ENCODE measurements around the gene SYNE2. TPM values are rescaled to one million over a fixed set of nuclear protein-coding genes. Genes with fewer than 3 reads are reported as not detected.

The SYNE2 gene
- total RNA-seq, 2 donors from 2014 or later = 147 to 153 TPM

DNA sequence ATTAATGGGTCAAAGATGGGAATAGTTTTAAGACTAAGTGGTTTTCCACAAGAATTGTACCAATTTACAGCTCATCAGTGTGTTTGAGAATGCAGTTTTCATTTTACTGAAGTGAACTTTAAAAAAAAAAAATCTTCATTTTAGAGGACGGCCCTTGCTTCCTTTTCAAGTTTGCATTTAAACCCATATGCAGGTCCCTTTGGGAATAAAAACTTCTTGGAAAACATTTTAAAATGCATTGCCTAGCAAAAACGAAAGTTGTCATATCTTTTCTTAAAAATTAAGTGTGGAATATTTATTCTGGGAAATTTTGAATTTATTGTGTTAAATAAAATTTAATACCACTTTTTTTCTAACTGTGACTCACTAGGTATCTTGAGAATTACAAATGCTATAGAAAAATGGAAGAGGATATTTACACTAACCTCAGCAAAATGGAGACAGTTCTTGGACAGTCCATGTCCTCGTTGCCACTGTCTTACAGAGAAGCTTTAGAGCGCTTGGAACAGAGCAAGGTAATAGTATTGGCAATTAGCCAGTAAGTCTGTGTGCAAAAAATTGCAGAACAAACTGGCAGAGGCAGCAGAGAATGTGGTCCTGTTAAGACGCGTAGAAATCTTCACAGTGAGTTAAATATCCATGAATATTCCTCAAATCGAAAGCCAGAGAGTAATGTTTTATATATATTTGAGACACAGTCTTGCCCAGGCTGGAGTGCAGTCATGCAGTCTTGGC is 209.7 kb downstream of the SYNE2 start:
- intact Hi-C loops (cut with DNase I) = loop anchor here (10.0 kb wide), 1 partner anchor 72 kb away; no protein-coding TSS in a partner anchor
- Histone ChIP-seq H3K9ac (ENCODE audit: low read depth in 2 of 2, low read length in 2 of 2) (no peak overlapping the region), H3K4me3 (no peak overlapping the region), H3K9me3 (no peaks in the 10 kb centered on the region), H3K27ac (no peak overlapping the region), H3K36me3 (no peaks in the 10 kb centered on the region), H3K27me3 (no peaks in the 10 kb centered on the region), H3K4me1 (no peaks in the 10 kb centered on the region)
- DNase-seq = no peak
- TF ChIP-seq, protein P1, sequence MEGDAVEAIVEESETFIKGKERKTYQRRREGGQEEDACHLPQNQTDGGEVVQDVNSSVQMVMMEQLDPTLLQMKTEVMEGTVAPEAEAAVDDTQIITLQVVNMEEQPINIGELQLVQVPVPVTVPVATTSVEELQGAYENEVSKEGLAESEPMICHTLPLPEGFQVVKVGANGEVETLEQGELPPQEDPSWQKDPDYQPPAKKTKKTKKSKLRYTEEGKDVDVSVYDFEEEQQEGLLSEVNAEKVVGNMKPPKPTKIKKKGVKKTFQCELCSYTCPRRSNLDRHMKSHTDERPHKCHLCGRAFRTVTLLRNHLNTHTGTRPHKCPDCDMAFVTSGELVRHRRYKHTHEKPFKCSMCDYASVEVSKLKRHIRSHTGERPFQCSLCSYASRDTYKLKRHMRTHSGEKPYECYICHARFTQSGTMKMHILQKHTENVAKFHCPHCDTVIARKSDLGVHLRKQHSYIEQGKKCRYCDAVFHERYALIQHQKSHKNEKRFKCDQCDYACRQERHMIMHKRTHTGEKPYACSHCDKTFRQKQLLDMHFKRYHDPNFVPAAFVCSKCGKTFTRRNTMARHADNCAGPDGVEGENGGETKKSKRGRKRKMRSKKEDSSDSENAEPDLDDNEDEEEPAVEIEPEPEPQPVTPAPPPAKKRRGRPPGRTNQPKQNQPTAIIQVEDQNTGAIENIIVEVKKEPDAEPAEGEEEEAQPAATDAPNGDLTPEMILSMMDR (IDR thresholded peaks at IDR 0.05) = no peak

DNA sequence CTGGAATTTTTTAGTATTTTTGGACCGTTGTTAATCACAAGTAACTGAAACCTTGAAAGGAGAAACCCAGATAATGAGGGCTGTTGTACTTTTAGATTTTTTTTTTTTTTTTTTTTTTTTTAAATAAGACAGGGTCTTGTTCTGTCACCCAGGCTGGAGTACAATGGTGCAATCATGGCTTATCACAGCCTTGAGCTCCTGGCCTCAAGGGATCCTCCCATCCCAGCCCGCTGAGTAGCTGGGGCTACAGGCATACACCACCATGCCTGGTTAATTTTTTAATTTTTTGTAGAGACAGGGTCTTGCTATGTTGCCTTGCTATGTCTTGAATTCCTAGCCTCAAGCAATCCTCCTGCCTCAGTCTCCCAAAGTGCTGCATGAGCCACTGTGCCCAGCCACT is 211.6 kb downstream of the SYNE2 start:
- Histone ChIP-seq H3K27ac (no peak overlapping the region), H3K9me3 (no peaks in the 10 kb centered on the region), H3K9ac (ENCODE audit: low read depth in 2 of 2, low read length in 2 of 2) (no peak overlapping the region), H3K36me3 (no peaks in the 10 kb centered on the region), H3K27me3 (no peaks in the 10 kb centered on the region), H3K4me3 (no peak overlapping the region), H3K4me1 (no peaks in the 10 kb centered on the region)
- DNase-seq = no peak
- intact Hi-C loops (cut with DNase I) = loop anchor here (10.0 kb wide), 1 partner anchor 70 kb away; no protein-coding TSS in a partner anchor
- TF ChIP-seq, protein P1 (IDR thresholded peaks at IDR 0.05) = no peak

- Histone ChIP-seq H3K9me3 (no peaks in the 10 kb centered on the region), H3K4me1 (no peaks in the 10 kb centered on the region), H3K9ac (ENCODE audit: low read depth in 2 of 2, low read length in 2 of 2) (no peak overlapping the region), H3K4me3 (no peak overlapping the region), H3K27me3 (no peaks in the 10 kb centered on the region), H3K27ac (no peak overlapping the region), H3K36me3 (no peaks in the 10 kb centered on the region)
- TF ChIP-seq, protein P1 (IDR thresholded peaks at IDR 0.05) = no peak
- no peak for DNase-seq
- intact Hi-C loops (cut with DNase I) = loop anchor here (10.0 kb wide), 1 partner anchor 65 kb away; no protein-coding TSS in a partner anchor
These were observed 217.0 kb downstream of the SYNE2 start for GRCh38 chr14:64069634-64070359.

DNA sequence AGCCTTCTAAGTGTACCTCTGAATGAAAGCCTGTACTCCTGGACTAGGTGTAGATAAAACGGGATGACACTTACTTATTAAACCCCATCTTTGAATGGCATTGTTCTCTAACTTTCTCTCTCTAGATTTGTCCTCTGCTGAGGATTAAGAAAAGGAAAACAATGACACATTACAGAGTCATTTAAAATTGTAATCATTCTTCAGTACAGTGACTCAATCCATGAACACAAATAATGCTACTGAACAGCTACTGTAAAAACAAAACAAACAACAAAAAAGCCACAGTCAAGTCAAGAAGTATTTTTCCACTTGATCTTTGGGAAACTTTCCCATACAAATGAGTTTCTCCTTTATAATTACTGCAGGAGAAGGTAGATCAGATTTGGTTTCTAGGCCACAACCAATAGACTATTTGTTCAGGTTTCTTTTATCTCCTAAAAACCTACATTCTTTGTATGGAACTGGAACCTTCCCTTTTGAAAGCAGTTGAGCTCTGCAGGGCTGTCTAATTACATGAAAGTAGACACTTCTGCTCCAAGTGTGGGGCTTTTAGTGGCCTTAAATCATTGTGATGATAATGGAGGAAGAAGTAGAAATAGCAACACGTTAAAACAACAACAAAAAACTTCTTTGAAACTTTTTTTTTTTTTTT is 222.3 kb downstream of the SYNE2 start:
- Histone ChIP-seq H3K27me3 (no peaks in the 10 kb centered on the region), H3K27ac (no peak overlapping the region), H3K9me3 (no peaks in the 10 kb centered on the region), H3K9ac (ENCODE audit: low read depth in 2 of 2, low read length in 2 of 2) (no peak overlapping the region), H3K4me3 (no peak overlapping the region), H3K4me1 (no peaks in the 10 kb centered on the region), H3K36me3 (peaks cover 5% of the 10 kb centered on the region)
- intact Hi-C loops (cut with DNase I) = no loop called here
- DNase-seq = no peak
- TF ChIP-seq, protein P1 (IDR thresholded peaks at IDR 0.05) = no peak

DNA sequence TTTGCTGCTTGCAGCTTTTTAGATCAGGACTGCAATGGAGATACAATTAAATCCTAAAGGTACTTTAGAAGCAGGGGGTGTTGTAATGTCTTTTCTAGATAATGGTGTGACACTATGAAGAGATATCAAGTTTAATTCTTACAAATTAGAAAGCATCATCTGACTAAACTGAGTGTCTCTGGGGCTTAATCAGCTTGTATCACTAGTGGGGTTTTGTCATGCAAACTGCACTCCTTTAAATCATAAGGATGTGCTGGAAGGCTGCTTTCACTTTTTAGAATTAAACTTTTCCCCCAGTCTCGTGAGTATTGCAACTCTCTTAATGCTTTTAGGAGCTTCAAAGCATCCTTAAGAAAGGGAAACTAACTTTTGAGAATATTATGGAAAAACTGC is 222.8 kb downstream of the SYNE2 start:
- no peak overlapping the region for H3K9ac ChIP-seq (ENCODE audit: low read depth in 2 of 2, low read length in 2 of 2)
- TF ChIP-seq, protein P1 (IDR thresholded peaks at IDR 0.05) = no peak
- H3K4me1 ChIP-seq = no peaks in the 10 kb centered on the region
- no peak for DNase-seq
- intact Hi-C loops (cut with DNase I) = no loop called here
- no peaks in the 10 kb centered on the region for H3K27me3 ChIP-seq
- H3K4me3 ChIP-seq = no peak overlapping the region
- H3K9me3 ChIP-seq = no peaks in the 10 kb centered on the region
- peaks cover 5% of the 10 kb centered on the region for H3K36me3 ChIP-seq
- H3K27ac ChIP-seq = no peak overlapping the region
